ENCODE results near the gene NEURL4. TPM values are rescaled to one million over a fixed set of nuclear protein-coding genes. Genes with fewer than 3 reads are reported as not detected.

Gene NEURL4
- total RNA-seq, 2 donors from 2014 or later = 15.7 to 36.0 TPM

GRCh38 chr17:7327501-7327900, 1.6 kb downstream of the NEURL4 start:
- H3K27me3 ChIP-seq (replicated peaks; ENCODE audit: insufficient read depth) = no peaks in the 10 kb centered on the region
- intact Hi-C loops (cut with DNase I) = no loop called here
- no peak overlapping the region for H3K4me3 ChIP-seq
- H3K27ac ChIP-seq = no peak overlapping the region
- no peaks in the 10 kb centered on the region for H3K9me3 ChIP-seq
- DNase-seq (ENCODE audit: low spot score) = no peak
- TF ChIP-seq, protein P1, sequence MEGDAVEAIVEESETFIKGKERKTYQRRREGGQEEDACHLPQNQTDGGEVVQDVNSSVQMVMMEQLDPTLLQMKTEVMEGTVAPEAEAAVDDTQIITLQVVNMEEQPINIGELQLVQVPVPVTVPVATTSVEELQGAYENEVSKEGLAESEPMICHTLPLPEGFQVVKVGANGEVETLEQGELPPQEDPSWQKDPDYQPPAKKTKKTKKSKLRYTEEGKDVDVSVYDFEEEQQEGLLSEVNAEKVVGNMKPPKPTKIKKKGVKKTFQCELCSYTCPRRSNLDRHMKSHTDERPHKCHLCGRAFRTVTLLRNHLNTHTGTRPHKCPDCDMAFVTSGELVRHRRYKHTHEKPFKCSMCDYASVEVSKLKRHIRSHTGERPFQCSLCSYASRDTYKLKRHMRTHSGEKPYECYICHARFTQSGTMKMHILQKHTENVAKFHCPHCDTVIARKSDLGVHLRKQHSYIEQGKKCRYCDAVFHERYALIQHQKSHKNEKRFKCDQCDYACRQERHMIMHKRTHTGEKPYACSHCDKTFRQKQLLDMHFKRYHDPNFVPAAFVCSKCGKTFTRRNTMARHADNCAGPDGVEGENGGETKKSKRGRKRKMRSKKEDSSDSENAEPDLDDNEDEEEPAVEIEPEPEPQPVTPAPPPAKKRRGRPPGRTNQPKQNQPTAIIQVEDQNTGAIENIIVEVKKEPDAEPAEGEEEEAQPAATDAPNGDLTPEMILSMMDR (IDR thresholded peaks at IDR 0.05) = no peak
- TF ChIP-seq POLR2AphosphoS5 (IDR thresholded peaks at IDR 0.05) (no peak), POLR2A (IDR thresholded peaks at IDR 0.05) (no peak)
- H3K4me1 ChIP-seq (replicated peaks) = peaks cover 6% of the 10 kb centered on the region
- 86% methylated on average over 17 of the region's 17 CpGs for WGBS
- peaks cover 0 to 3% of the 10 kb centered on the region in 2 donors for H3K36me3 ChIP-seq

GRCh38 chr17:7327056-7327455, 2.1 kb downstream of the NEURL4 start:
- Histone ChIP-seq H3K27ac (no peak overlapping the region), H3K27me3 (replicated peaks; ENCODE audit: insufficient read depth) (no peaks in the 10 kb centered on the region), H3K4me1 (replicated peaks) (peaks cover 6% of the 10 kb centered on the region), H3K9me3 (no peaks in the 10 kb centered on the region), H3K4me3 (no peak overlapping the region), H3K36me3 (peaks cover 0 to 7% of the 10 kb centered on the region in 2 donors)
- intact Hi-C loops (cut with DNase I) = no loop called here
- no peak for DNase-seq (ENCODE audit: low spot score)
- TF ChIP-seq POLR2A (IDR thresholded peaks at IDR 0.05) (no peak), POLR2AphosphoS5 (IDR thresholded peaks at IDR 0.05) (no peak)
- TF ChIP-seq, protein P1 (IDR thresholded peaks at IDR 0.05) = no peak
- WGBS = 87% methylated on average over 7 of the region's 7 CpGs

DNA sequence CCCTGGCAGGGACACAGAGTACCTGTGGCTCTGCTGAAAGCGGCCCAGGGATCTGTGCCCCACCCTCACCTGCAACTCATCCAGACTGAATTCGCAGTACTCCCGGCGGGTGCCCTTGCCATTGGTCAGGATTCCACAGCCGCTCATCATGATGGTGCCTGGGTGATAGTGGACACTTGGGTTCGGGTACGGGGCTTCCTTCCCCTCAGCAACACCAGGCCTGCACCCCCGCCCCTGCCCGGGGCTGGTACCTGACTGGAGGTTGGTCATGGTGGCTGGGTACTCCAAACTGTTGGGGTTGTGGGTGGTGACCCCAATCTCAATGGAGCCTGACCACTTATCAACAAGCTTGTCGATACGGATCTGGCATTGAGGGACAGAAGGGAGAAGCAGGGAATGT, 2.9 kb downstream of the NEURL4 start:
- DNase-seq (ENCODE audit: low spot score) = no peak
- TF ChIP-seq POLR2AphosphoS5 (IDR thresholded peaks at IDR 0.05) (no peak), POLR2A (IDR thresholded peaks at IDR 0.05) (no peak)
- TF ChIP-seq, protein P1 (IDR thresholded peaks at IDR 0.05) = no peak
- peaks cover 6% of the 10 kb centered on the region for H3K4me1 ChIP-seq (replicated peaks)
- WGBS = 93% methylated on average over 11 of the region's 11 CpGs
- no peak overlapping the region for H3K27ac ChIP-seq
- H3K4me3 ChIP-seq = no peak overlapping the region
- H3K36me3 ChIP-seq = peaks cover 8 to 11% of the 10 kb centered on the region in 2 donors
- no peaks in the 10 kb centered on the region for H3K27me3 ChIP-seq (replicated peaks; ENCODE audit: insufficient read depth)
- intact Hi-C loops (cut with DNase I) = no loop called here
- H3K9me3 ChIP-seq = no peaks in the 10 kb centered on the region

DNA sequence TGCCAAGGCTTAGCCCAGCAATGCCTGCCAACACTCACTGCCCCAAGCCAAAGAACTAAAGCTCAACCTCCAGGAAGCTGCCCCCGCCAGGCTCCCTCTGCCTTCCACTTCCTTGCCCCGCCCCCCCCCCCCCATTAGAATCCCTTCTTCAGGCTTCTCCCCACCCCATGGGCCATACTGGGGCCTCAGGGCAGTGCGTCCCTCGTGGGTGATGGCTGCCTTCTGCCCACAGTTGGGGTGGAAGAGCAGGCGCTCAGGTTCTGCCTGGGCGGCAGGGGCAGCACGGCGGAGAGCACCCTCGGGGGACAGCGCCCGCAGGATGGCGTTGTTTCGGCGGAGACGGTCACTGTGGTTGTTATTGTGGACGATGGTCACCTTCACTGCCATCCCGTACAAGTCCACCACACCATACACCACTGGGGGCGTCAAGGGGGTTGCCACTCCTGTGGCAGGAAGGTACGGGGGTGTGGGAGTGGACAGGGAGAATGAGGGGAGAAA, 4.1 kb downstream of the NEURL4 start:
- Histone ChIP-seq H3K27ac (no peak overlapping the region), H3K36me3 (peaks cover 11 to 13% of the 10 kb centered on the region in 2 donors), H3K27me3 (replicated peaks; ENCODE audit: insufficient read depth) (no peaks in the 10 kb centered on the region), H3K4me1 (replicated peaks) (no peaks in the 10 kb centered on the region), H3K4me3 (no peak overlapping the region), H3K9me3 (no peaks in the 10 kb centered on the region)
- 85% methylated on average over 17 of the region's 19 CpGs for WGBS
- no peak for DNase-seq (ENCODE audit: low spot score)
- TF ChIP-seq, protein P1 (IDR thresholded peaks at IDR 0.05) = no peak
- TF ChIP-seq POLR2A (IDR thresholded peaks at IDR 0.05) (no peak), POLR2AphosphoS5 (IDR thresholded peaks at IDR 0.05) (no peak)
- intact Hi-C loops (cut with DNase I) = no loop called here

DNA sequence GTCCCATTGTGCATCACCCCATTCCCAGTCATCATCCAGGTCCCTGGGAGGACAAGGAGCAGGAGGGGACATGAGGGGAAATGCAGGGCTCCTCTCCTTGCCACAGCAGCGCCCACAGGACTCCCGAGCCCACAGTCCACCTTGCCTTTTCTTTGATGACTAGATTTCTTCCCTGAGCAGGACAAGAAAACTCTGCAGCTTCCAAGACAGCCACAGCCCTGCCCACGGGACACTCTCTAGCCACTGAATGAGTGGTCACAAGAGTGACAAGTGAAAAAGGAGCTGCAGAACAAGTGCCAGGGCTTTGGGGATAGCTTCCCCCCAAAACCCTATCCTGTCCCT, 4.7 kb downstream of the NEURL4 start:
- H3K36me3 ChIP-seq = peaks cover 11 to 13% of the 10 kb centered on the region in 2 donors
- DNase-seq (ENCODE audit: low spot score) = no peak
- H3K27ac ChIP-seq = no peak overlapping the region
- no peak overlapping the region for H3K4me3 ChIP-seq
- 86% methylated on average over 3 of the region's 3 CpGs for WGBS
- no peaks in the 10 kb centered on the region for H3K4me1 ChIP-seq (replicated peaks)
- intact Hi-C loops (cut with DNase I) = no loop called here
- H3K9me3 ChIP-seq = no peaks in the 10 kb centered on the region
- TF ChIP-seq POLR2A (IDR thresholded peaks at IDR 0.05) (no peak), POLR2AphosphoS5 (IDR thresholded peaks at IDR 0.05) (no peak)
- TF ChIP-seq, protein P1 (IDR thresholded peaks at IDR 0.05) = no peak
- H3K27me3 ChIP-seq (replicated peaks; ENCODE audit: insufficient read depth) = no peaks in the 10 kb centered on the region

Data from prostate gland (tissue), 2 donors.